GM23338 (cell line): ENCODE data around the gene VN1R4. TPM values are rescaled to one million over a fixed set of nuclear protein-coding genes. Genes with fewer than 3 reads are reported as not detected.

ENCODE experiments used
- ATAC-seq: fragments of 200-7000 bp; cut with Tn5 transposase; 3 replicates; pipeline ENCODE4 v1.9.1; 2020
- DNase-seq: peaks from one replicate; pipeline ENCODE4 v3.0.0-alpha.2; 2015; ENCODE audit warnings: low spot score
- H2AFZ ChIP-seq: fragments of 200-600 bp; sonication (generic); 2 replicates; pipeline ENCODE4 v1.8.0; 2016; ENCODE audit warnings: antibody characterized with exemption, mild to moderate bottlenecking, moderate library complexity
- H3F3A ChIP-seq: fragments of 200-600 bp; sonication (generic); replicated peaks from 2 replicates; pipeline ENCODE4 v1.8.0; 2017; ENCODE audit warnings: antibody characterized with exemption, mixed run types, low read depth
- H3K27ac ChIP-seq: fragments of 200-600 bp; sonication (generic); 2 replicates; pipeline ENCODE4 v1.6.1; 2016; ENCODE audit warnings: low read depth
- H3K27me3 ChIP-seq: fragments of 200-600 bp; sonication (generic); 2 replicates; pipeline ENCODE4 v1.8.0; 2016; ENCODE audit warnings: mild to moderate bottlenecking, mixed run types, moderate library complexity; ENCODE audit not compliant: insufficient read depth
- H3K36me3 ChIP-seq: fragments of 200-600 bp; sonication (generic); 2 replicates; pipeline ENCODE4 v1.8.0; 2016; ENCODE audit warnings: mild to moderate bottlenecking; ENCODE audit not compliant: insufficient read depth
- H3K4me1 ChIP-seq: fragments of 200-600 bp; sonication (generic); 2 replicates; pipeline ENCODE4 v1.8.0; 2016; ENCODE audit warnings: mild to moderate bottlenecking, moderate library complexity; ENCODE audit not compliant: insufficient read depth
- H3K4me2 ChIP-seq: fragments of 200-600 bp; sonication (generic); 2 replicates; pipeline ENCODE4 v1.7.1; 2017; ENCODE audit warnings: mixed run types
- H3K4me3 ChIP-seq: fragments of 200-600 bp; sonication (generic); 2 replicates; pipeline ENCODE4 v1.6.1; 2016; ENCODE audit warnings: mixed run types
- H3K79me2 ChIP-seq: fragments of 200-600 bp; sonication (generic); replicated peaks from 2 replicates; pipeline ENCODE4 v1.8.0; 2017; ENCODE audit warnings: mild to moderate bottlenecking; ENCODE audit not compliant: insufficient read depth
- H3K9me2 ChIP-seq: fragments of 200-600 bp; sonication (generic); 2 replicates; pipeline ENCODE4 v1.8.0; 2017; ENCODE audit not compliant: insufficient read depth
- H4K20me1 ChIP-seq: fragments of 200-600 bp; sonication (generic); replicated peaks from 2 replicates; pipeline ENCODE4 v1.8.0; 2017; ENCODE audit warnings: mild to moderate bottlenecking; ENCODE audit not compliant: insufficient read depth
- H3K27ac Mint-ChIP-seq: 2 replicates; pipeline ENCODE4 v1.8.0; 2020; ENCODE audit warnings: inconsistent platforms, mild to moderate bottlenecking, moderate library complexity, mixed read lengths
- H3K27me3 Mint-ChIP-seq: 3 replicates; pipeline ENCODE4 v1.8.0; 2022; ENCODE audit warnings: low read depth, mild to moderate bottlenecking, moderate library complexity, mixed read lengths, inconsistent platforms; ENCODE audit not compliant: insufficient read depth, poor library complexity
- H3K36me3 Mint-ChIP-seq: 3 replicates; pipeline ENCODE4 v1.8.0; 2021; ENCODE audit warnings: low read depth, mild to moderate bottlenecking, inconsistent platforms, moderate library complexity, mixed read lengths
- H3K4me1 Mint-ChIP-seq: 3 replicates; pipeline ENCODE4 v1.8.0; 2020; ENCODE audit warnings: mild to moderate bottlenecking, inconsistent platforms, mixed read lengths
- H3K4me3 Mint-ChIP-seq: 3 replicates; pipeline ENCODE4 v1.8.0; 2021; ENCODE audit warnings: moderate library complexity, mild to moderate bottlenecking, inconsistent platforms, mixed read lengths
- H3K9me3 Mint-ChIP-seq: 3 replicates; pipeline ENCODE4 v1.8.0; 2020; ENCODE audit warnings: moderate library complexity, mild to moderate bottlenecking, inconsistent platforms, mixed read lengths
- CREB1 ChIP-seq: fragments of 250-450 bp; sonication (Bioruptor Pico); IDR thresholded peaks from 2 replicates; pipeline ENCODE4 v1.5.0; 2020; ENCODE audit warnings: low read depth, mild to moderate bottlenecking, moderate library complexity
- ETS1 ChIP-seq: IDR thresholded peaks from 2 replicates; pipeline ENCODE4 v1.6.1; 2016; ENCODE audit warnings: antibody characterized with exemption
- EZH2phosphoT487 ChIP-seq: fragments of 200-600 bp; sonication (generic); IDR thresholded peaks from one replicate; pipeline ENCODE4 v1.8.1; 2018; ENCODE audit warnings: antibody characterized with exemption; ENCODE audit not compliant: unreplicated experiment
- JUNB ChIP-seq: IDR thresholded peaks from one replicate; pipeline ENCODE4 v1.6.1; 2016; ENCODE audit warnings: antibody characterized with exemption; ENCODE audit not compliant: unreplicated experiment
- NANOG ChIP-seq: IDR thresholded peaks from 2 replicates; pipeline ENCODE4 v1.6.1; 2016; ENCODE audit warnings: antibody characterized with exemption, borderline replicate concordance
- POLR2AphosphoS5 ChIP-seq: IDR thresholded peaks from 2 replicates; pipeline ENCODE4 v1.6.1; 2016; ENCODE audit warnings: antibody characterized with exemption, low read depth
- REST ChIP-seq: IDR thresholded peaks from one replicate; pipeline ENCODE4 v1.6.1; 2018; ENCODE audit warnings: antibody characterized with exemption; ENCODE audit not compliant: unreplicated experiment
- STAT1 ChIP-seq: IDR thresholded peaks from one replicate; pipeline ENCODE4 v1.6.1; 2016; ENCODE audit warnings: antibody characterized with exemption; ENCODE audit not compliant: unreplicated experiment
- ZNF114 ChIP-seq: fragments of 250-450 bp; sonication (Bioruptor Pico); IDR thresholded peaks from 2 replicates; pipeline ENCODE4 v1.5.0; 2020; ENCODE audit warnings: mild to moderate bottlenecking, moderate library complexity
- ZNF331 ChIP-seq: fragments of 250-450 bp; sonication (Bioruptor Pico); IDR thresholded peaks from 2 replicates; pipeline ENCODE4 v1.5.0; 2020; ENCODE audit warnings: low read depth, mild to moderate bottlenecking, moderate library complexity
- polyA plus RNA-seq: library from polyadenylated mRNA; unstranded; fragments of >200 nt; fragmentation: Nextera tagmentation; extraction: Ambion mirVana; gene quantifications from 2 replicates; pipeline ENCODE4 v1.2.1, GENCODE V29; 2016
- total RNA-seq: library from RNA; depleted of rRNA; stranded (reverse); fragments of >200 nt; shearing (Covaris generic); gene quantifications from 2 replicates; pipeline ENCODE4 v1.2.3, GENCODE V29; 2014
- TF ChIP-seq, protein P1 (sequence below), 2 experiments: fragments of 200-600 bp in 1 of 2; sonication (generic) in 1 of 2; conservative IDR thresholded peaks; 2 replicates each; pipeline versions ENCODE4 v1.5.1 to v1.6.1; 2016 to 2017; ENCODE audit warnings: antibody characterized with exemption in 2 of 2, low read depth in 2 of 2, mild to moderate bottlenecking in 2 of 2, moderate library complexity in 1 of 2

The VN1R4 gene
- total and polyA plus RNA-seq, 2 experiments from 2014 or later = not detected

DNA sequence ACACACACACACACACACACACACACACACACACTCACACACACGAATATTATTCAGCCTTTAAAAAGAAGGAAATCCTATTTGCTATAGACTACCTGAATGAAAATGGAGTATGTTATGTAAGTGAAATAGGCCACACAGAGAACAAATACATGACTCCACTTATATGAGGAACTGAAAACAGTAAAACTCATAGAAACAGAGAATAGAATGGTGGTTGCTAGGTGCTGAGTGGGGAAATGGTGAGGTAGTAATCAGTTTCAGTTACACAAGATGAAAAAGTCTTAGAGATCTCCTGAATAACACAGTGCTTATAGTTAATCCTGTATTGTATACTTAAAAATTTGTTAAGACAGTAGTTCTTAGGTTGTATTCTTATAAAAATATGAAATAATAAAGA is 21.0 kb downstream of the VN1R4 start (continued):
- TF ChIP-seq, protein P1, sequence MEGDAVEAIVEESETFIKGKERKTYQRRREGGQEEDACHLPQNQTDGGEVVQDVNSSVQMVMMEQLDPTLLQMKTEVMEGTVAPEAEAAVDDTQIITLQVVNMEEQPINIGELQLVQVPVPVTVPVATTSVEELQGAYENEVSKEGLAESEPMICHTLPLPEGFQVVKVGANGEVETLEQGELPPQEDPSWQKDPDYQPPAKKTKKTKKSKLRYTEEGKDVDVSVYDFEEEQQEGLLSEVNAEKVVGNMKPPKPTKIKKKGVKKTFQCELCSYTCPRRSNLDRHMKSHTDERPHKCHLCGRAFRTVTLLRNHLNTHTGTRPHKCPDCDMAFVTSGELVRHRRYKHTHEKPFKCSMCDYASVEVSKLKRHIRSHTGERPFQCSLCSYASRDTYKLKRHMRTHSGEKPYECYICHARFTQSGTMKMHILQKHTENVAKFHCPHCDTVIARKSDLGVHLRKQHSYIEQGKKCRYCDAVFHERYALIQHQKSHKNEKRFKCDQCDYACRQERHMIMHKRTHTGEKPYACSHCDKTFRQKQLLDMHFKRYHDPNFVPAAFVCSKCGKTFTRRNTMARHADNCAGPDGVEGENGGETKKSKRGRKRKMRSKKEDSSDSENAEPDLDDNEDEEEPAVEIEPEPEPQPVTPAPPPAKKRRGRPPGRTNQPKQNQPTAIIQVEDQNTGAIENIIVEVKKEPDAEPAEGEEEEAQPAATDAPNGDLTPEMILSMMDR (conservative IDR thresholded peaks at IDR 0.05; ENCODE audit: low read depth in 2 of 2) = no peak
- no peak for TF ChIP-seq ETS1
- no peak for TF ChIP-seq CREB1 (CRISPR knock-in tag)
- no peak for TF ChIP-seq EZH2phosphoT487
- no peak for TF ChIP-seq STAT1

DNA sequence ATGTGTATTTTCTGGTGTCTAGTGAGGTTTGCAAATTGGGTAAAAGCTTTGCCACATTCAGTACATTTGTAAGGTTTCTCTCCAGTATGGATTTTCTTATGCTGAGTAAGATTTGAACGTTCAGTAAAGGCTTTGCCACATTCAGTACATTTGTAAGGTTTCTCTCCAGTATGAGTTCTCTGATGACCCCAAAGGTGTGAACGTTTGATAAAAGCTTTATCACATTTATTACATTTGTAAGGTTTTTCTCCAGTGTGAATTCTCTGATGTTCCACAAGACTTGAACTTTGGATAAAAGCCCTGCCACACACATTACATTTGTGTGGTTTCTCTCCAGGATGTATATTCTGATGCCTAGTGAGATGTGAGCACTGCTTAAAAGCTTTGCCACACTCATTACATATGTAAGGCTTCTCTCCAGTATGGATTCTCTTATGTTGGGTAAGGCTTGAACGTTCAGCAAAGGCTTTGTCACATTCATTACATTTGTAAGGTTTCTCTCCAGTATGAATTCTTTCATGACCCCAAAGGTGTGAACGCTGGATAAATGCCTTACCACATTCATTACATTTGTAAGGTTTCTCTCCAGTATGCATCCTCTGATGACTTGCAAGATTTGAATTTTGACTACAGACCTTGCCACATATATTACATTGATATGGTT is 30.3 kb downstream of the VN1R4 start:
- Mint-ChIP-seq H3K36me3 (peaks cover 91% of the 10 kb centered on the region), H3K4me1 (no peaks in the 10 kb centered on the region), H3K9me3 (peaks cover 96% of the 10 kb centered on the region), H3K4me3 (no peak overlapping the region), H3K27me3 (peaks cover 3% of the 10 kb centered on the region), H3K27ac (no peak overlapping the region)
- no peaks in the 10 kb centered on the region for H3K9me2 ChIP-seq
- H3K27me3 ChIP-seq = no peaks in the 10 kb centered on the region
- H3K27ac ChIP-seq = no peak overlapping the region
- peaks cover 50% of the 10 kb centered on the region for H3K36me3 ChIP-seq
- H3K4me3 ChIP-seq = no peak overlapping the region
- no peak overlapping the region for H3K4me2 ChIP-seq
- no peak overlapping the region for H2AFZ ChIP-seq
- no peaks in the 10 kb centered on the region for H3K79me2 ChIP-seq
- ATAC-seq = no peak
- H3K4me1 ChIP-seq = no peaks in the 10 kb centered on the region
- DNase-seq = no peak
- H3F3A ChIP-seq = no peaks in the 10 kb centered on the region
- no peaks in the 10 kb centered on the region for H4K20me1 ChIP-seq
- TF ChIP-seq JUNB (no peak), REST (no peak), ZNF331 (CRISPR knock-in tag) (no peak), CREB1 (CRISPR knock-in tag) (no peak), STAT1 (no peak), NANOG (no peak), EZH2phosphoT487 (no peak), ZNF114 (CRISPR knock-in tag) (no peak), POLR2AphosphoS5 (no peak)
- TF ChIP-seq, protein P1 (conservative IDR thresholded peaks at IDR 0.05; ENCODE audit: low read depth in 2 of 2) = no peak
